ENCODE results near the gene RIC8B. TPM values are rescaled to one million over a fixed set of nuclear protein-coding genes. Genes with fewer than 3 reads are reported as not detected.
"Not testable (repeated sequence)": the region's sequence is repeated elsewhere in the genome, so short reads cannot be mapped to it uniquely, and the experiment has no call there.

RIC8B gene
- total RNA-seq, 1 donor from 2014 or later: 29.8 TPM

- DNase-seq (ENCODE audit: low spot score in 2 of 2) (no peak), FAIRE-seq (no peak)
Measured at GRCh38 chr12:106897082-106897481, 122.6 kb downstream of the RIC8B start.

GRCh38 chr12:106897981-106898901, 123.8 kb downstream of the RIC8B start:
- FAIRE-seq (no peak), DNase-seq (ENCODE audit: low spot score in 2 of 2) (no peak)

- DNase-seq (ENCODE audit: low spot score in 2 of 2): no peak
- no peak for FAIRE-seq
Measured at GRCh38 chr12:106900554-106900953, 126.1 kb downstream of the RIC8B start.

- DNase-seq (ENCODE audit: low spot score in 2 of 2) (no peak), FAIRE-seq (no peak)
Measured at GRCh38 chr12:106901276-106901675, 126.8 kb downstream of the RIC8B start.

- no peak for DNase-seq (ENCODE audit: low spot score in 2 of 2)
- FAIRE-seq: no peak
Measured at GRCh38 chr12:106902053-106902452, 127.6 kb downstream of the RIC8B start.

- DNase-seq (ENCODE audit: low spot score in 2 of 2) (peak in 1 of 2 donors; percentile 63), FAIRE-seq (no peak)
Measured at GRCh38 chr12:106903241-106903945, 128.9 kb downstream of the RIC8B start.

GRCh38 chr12:106906715-106907114, 132.2 kb downstream of the RIC8B start:
- DNase-seq (ENCODE audit: low spot score in 2 of 2) (no peak), FAIRE-seq (no peak)

- no peak for FAIRE-seq
- no peak for DNase-seq (ENCODE audit: low spot score in 2 of 2)
Measured at GRCh38 chr12:106907411-106907810, 132.9 kb downstream of the RIC8B start.

GRCh38 chr12:106907846-106908245, 133.4 kb downstream of the RIC8B start:
- no peak for FAIRE-seq

GRCh38 chr12:106908561-106908960, 134.1 kb downstream of the RIC8B start:
- DNase-seq (ENCODE audit: low spot score in 2 of 2) (no peak), FAIRE-seq (no peak)

More at GRCh38 chr12:106907846-106908245, 133.4 kb downstream of the RIC8B start:
- DNase-seq (ENCODE audit: low spot score in 2 of 2): no peak

GRCh38 chr12:106910202-106910601, 135.7 kb downstream of the RIC8B start:
- DNase-seq (ENCODE audit: low spot score in 2 of 2) (no peak), FAIRE-seq (no peak)

GRCh38 chr12:106911581-106911980, 137.1 kb downstream of the RIC8B start:
- no peak for DNase-seq (ENCODE audit: low spot score in 2 of 2)
- no peak for FAIRE-seq

- FAIRE-seq (no peak), DNase-seq (ENCODE audit: low spot score in 2 of 2) (no peak)
Measured at GRCh38 chr12:106913456-106913855, 139.0 kb downstream of the RIC8B start.

GRCh38 chr12:106914796-106915634, 140.5 kb downstream of the RIC8B start:
- FAIRE-seq (no peak), DNase-seq (ENCODE audit: low spot score in 2 of 2) (no peak)

GRCh38 chr12:106915635-106916026, 141.1 kb downstream of the RIC8B start:
- DNase-seq (ENCODE audit: low spot score in 2 of 2) (no peak), FAIRE-seq (no peak)

- no peak for FAIRE-seq
- no peak for DNase-seq (ENCODE audit: low spot score in 2 of 2)
Measured at GRCh38 chr12:106917503-106917902, 143.0 kb downstream of the RIC8B start.

GRCh38 chr12:106918746-106919145, 144.3 kb downstream of the RIC8B start:
- DNase-seq (ENCODE audit: low spot score in 2 of 2) (no peak), FAIRE-seq (no peak)

- peak in 1 of 2 donors; percentile 36 for DNase-seq (ENCODE audit: low spot score in 2 of 2)
- FAIRE-seq: peak; percentile 82
Measured at GRCh38 chr12:106919910-106920544, 145.5 kb downstream of the RIC8B start.

- FAIRE-seq; DNase-seq (ENCODE audit: low spot score in 2 of 2): not testable (repeated sequence)
Measured at GRCh38 chr12:106921976-106922375, 147.5 kb downstream of the RIC8B start.

- not testable (repeated sequence) for FAIRE-seq; DNase-seq (ENCODE audit: low spot score in 2 of 2)
Measured at GRCh38 chr12:106923594-106923993, 149.1 kb downstream of the RIC8B start.

All from frontal cortex (tissue), 4 donors.